HepG2 (cell line): ENCODE data around the gene RAPGEF5. TPM values are rescaled to one million over a fixed set of nuclear protein-coding genes. Genes with fewer than 3 reads are reported as not detected.

Experiments
- FOXA3 ChIP-seq: IDR thresholded peaks from 2 replicates; pipeline ENCODE4 v1.6.1; 2016; ENCODE audit warnings: missing genetic modification reagents, missing compliant biosample characterization
- HMGXB4 ChIP-seq, 2 experiments: sonication (generic) in 1 of 2; formaldehyde crosslinking in 1 of 2; IDR thresholded peaks; 2 replicates each; pipeline versions ENCODE4 v1.4.0 to v1.6.1; 2018 to 2020; ENCODE audit warnings: missing genetic modification reagents in 2 of 2, borderline replicate concordance in 1 of 2, low read depth in 1 of 2, mild to moderate bottlenecking in 1 of 2, missing biosample characterization in 1 of 2
- KMT2A ChIP-seq: sonication (generic); formaldehyde crosslinking; IDR thresholded peaks from 2 replicates; pipeline ENCODE4 v1.4.0; 2020; ENCODE audit warnings: missing genetic modification reagents
- NRL ChIP-seq: sonication (generic); formaldehyde crosslinking; IDR thresholded peaks from 2 replicates; pipeline ENCODE4 v1.5.0; 2020; ENCODE audit warnings: missing genetic modification reagents, mild to moderate bottlenecking, moderate library complexity, borderline replicate concordance
- ONECUT2 ChIP-seq: sonication (generic); formaldehyde crosslinking; IDR thresholded peaks from 2 replicates; pipeline ENCODE4 v1.4.0; 2020; ENCODE audit warnings: missing genetic modification reagents
- RFX3 ChIP-seq: IDR thresholded peaks from 2 replicates; pipeline ENCODE4 v1.6.1; 2016; ENCODE audit warnings: missing biosample characterization, missing genetic modification reagents
- RORA ChIP-seq: sonication (generic); formaldehyde crosslinking; IDR thresholded peaks from 2 replicates; pipeline ENCODE4 v1.5.0; 2020; ENCODE audit warnings: mild to moderate bottlenecking, missing genetic modification reagents, moderate library complexity
- SMAD3 ChIP-seq: sonication (generic); formaldehyde crosslinking; IDR thresholded peaks from 2 replicates; pipeline ENCODE4 v1.4.0; 2020; ENCODE audit warnings: missing genetic modification reagents
- SMC3 ChIP-seq: IDR thresholded peaks from 2 replicates; pipeline ENCODE4 v1.6.1; 2011; ENCODE audit warnings: low read length, improper control_type of control experiment
- ZKSCAN8 ChIP-seq: IDR thresholded peaks from 2 replicates; pipeline ENCODE4 v1.6.1; 2016; ENCODE audit warnings: borderline replicate concordance, missing genetic modification reagents, missing compliant biosample characterization
- ZNF773 ChIP-seq: sonication (generic); formaldehyde crosslinking; IDR thresholded peaks from 2 replicates; pipeline ENCODE4 v1.4.0; 2020; ENCODE audit warnings: missing genetic modification reagents, borderline replicate concordance
- ZNF776 ChIP-seq: sonication (generic); formaldehyde crosslinking; IDR thresholded peaks from 2 replicates; pipeline ENCODE4 v1.4.0; 2020; ENCODE audit warnings: mild to moderate bottlenecking, missing genetic modification reagents
- polyA plus RNA-seq, 8 experiments: library from polyadenylated mRNA; depleted of rRNA in 3 of 8; stranded (reverse) in 7 of 8; unstranded in 1 of 8; fragments of >200 nt; fragmentation: Illumina TruSeq in 4 of 8; extraction: Trizol in 4 of 8; gene quantifications; 2 replicates each; pipeline versions ENCODE4 v1.2.1 to v1.2.3, GENCODE V29; 2011 to 2016; ENCODE audit warnings: low read depth in 4 of 8, missing spikeins in 1 of 8, mixed read lengths in 1 of 8; ENCODE audit not compliant: insufficient read depth in 1 of 8
- total RNA-seq, 5 experiments: library from RNA; depleted of rRNA; stranded (reverse); fragments of >200 nt; fragmentation: Illumina TruSeq; extraction: Trizol; gene quantifications; 2 replicates each; pipeline ENCODE4 v1.2.3, GENCODE V29; 2016; ENCODE audit warnings: low read depth in 1 of 5
- TF ChIP-seq, protein P1 (sequence below): sonication (generic); formaldehyde crosslinking; conservative IDR thresholded peaks from 2 replicates; pipeline ENCODE4 v1.8.0; 2022; ENCODE audit warnings: low read depth, missing genetic modification reagents
- TF ChIP-seq, protein P2 (sequence below): sonication (generic); formaldehyde crosslinking; IDR thresholded peaks from 2 replicates; pipeline ENCODE4 v1.4.0; 2020; ENCODE audit warnings: missing genetic modification reagents
- TF ChIP-seq, protein P3 (sequence below): sonication (generic); formaldehyde crosslinking; conservative IDR thresholded peaks from 2 replicates; pipeline ENCODE4 v1.4.0; 2020; ENCODE audit warnings: mild to moderate bottlenecking, missing genetic modification reagents, moderate library complexity

Gene RAPGEF5
- total and polyA plus RNA-seq, 2 of the 13 experiments (the other 11 are each of a cell fraction or from before 2014, with no cell fraction given), result 17.1 to 23.4 TPM

GRCh38 chr7:22082886-22083703 is 273.9 kb downstream of the RAPGEF5 start (continued):
- TF ChIP-seq SMC3, result no peak
- peak; percentile 87 to 92 for TF ChIP-seq HMGXB4 (CRISPR knock-in tag; IDR thresholded peaks at IDR 0.05; ENCODE audit: borderline replicate concordance in 1 of 2, low read depth in 1 of 2)
- TF ChIP-seq, protein P1, sequence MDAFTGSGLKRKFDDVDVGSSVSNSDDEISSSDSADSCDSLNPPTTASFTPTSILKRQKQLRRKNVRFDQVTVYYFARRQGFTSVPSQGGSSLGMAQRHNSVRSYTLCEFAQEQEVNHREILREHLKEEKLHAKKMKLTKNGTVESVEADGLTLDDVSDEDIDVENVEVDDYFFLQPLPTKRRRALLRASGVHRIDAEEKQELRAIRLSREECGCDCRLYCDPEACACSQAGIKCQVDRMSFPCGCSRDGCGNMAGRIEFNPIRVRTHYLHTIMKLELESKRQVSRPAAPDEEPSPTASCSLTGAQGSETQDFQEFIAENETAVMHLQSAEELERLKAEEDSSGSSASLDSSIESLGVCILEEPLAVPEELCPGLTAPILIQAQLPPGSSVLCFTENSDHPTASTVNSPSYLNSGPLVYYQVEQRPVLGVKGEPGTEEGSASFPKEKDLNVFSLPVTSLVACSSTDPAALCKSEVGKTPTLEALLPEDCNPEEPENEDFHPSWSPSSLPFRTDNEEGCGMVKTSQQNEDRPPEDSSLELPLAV (CRISPR knock-in tag), result no peak
- no peak for TF ChIP-seq ONECUT2 (CRISPR knock-in tag)
- no peak for TF ChIP-seq KMT2A
- TF ChIP-seq SMAD3 (CRISPR knock-in tag), result 0 out of 2 replicates have a peak, but pooled peaks have one; percentile 44
- no peak for TF ChIP-seq ZNF773 (CRISPR knock-in tag)
- TF ChIP-seq, protein P2, sequence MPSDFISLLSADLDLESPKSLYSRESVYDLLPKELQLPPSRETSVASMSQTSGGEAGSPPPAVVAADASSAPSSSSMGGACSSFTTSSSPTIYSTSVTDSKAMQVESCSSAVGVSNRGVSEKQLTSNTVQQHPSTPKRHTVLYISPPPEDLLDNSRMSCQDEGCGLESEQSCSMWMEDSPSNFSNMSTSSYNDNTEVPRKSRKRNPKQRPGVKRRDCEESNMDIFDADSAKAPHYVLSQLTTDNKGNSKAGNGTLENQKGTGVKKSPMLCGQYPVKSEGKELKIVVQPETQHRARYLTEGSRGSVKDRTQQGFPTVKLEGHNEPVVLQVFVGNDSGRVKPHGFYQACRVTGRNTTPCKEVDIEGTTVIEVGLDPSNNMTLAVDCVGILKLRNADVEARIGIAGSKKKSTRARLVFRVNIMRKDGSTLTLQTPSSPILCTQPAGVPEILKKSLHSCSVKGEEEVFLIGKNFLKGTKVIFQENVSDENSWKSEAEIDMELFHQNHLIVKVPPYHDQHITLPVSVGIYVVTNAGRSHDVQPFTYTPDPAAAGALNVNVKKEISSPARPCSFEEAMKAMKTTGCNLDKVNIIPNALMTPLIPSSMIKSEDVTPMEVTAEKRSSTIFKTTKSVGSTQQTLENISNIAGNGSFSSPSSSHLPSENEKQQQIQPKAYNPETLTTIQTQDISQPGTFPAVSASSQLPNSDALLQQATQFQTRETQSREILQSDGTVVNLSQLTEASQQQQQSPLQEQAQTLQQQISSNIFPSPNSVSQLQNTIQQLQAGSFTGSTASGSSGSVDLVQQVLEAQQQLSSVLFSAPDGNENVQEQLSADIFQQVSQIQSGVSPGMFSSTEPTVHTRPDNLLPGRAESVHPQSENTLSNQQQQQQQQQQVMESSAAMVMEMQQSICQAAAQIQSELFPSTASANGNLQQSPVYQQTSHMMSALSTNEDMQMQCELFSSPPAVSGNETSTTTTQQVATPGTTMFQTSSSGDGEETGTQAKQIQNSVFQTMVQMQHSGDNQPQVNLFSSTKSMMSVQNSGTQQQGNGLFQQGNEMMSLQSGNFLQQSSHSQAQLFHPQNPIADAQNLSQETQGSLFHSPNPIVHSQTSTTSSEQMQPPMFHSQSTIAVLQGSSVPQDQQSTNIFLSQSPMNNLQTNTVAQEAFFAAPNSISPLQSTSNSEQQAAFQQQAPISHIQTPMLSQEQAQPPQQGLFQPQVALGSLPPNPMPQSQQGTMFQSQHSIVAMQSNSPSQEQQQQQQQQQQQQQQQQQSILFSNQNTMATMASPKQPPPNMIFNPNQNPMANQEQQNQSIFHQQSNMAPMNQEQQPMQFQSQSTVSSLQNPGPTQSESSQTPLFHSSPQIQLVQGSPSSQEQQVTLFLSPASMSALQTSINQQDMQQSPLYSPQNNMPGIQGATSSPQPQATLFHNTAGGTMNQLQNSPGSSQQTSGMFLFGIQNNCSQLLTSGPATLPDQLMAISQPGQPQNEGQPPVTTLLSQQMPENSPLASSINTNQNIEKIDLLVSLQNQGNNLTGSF (CRISPR knock-in tag), result no peak
- peak; percentile 55; the same call in 1 of the 2 replicates for TF ChIP-seq ZKSCAN8 (CRISPR knock-in tag)
- TF ChIP-seq, protein P3, sequence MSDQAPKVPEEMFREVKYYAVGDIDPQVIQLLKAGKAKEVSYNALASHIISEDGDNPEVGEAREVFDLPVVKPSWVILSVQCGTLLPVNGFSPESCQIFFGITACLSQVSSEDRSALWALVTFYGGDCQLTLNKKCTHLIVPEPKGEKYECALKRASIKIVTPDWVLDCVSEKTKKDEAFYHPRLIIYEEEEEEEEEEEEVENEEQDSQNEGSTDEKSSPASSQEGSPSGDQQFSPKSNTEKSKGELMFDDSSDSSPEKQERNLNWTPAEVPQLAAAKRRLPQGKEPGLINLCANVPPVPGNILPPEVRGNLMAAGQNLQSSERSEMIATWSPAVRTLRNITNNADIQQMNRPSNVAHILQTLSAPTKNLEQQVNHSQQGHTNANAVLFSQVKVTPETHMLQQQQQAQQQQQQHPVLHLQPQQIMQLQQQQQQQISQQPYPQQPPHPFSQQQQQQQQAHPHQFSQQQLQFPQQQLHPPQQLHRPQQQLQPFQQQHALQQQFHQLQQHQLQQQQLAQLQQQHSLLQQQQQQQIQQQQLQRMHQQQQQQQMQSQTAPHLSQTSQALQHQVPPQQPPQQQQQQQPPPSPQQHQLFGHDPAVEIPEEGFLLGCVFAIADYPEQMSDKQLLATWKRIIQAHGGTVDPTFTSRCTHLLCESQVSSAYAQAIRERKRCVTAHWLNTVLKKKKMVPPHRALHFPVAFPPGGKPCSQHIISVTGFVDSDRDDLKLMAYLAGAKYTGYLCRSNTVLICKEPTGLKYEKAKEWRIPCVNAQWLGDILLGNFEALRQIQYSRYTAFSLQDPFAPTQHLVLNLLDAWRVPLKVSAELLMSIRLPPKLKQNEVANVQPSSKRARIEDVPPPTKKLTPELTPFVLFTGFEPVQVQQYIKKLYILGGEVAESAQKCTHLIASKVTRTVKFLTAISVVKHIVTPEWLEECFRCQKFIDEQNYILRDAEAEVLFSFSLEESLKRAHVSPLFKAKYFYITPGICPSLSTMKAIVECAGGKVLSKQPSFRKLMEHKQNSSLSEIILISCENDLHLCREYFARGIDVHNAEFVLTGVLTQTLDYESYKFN (CRISPR knock-in tag), result 0 out of 2 replicates have a peak, but pooled peaks have one; percentile 16
- peak; percentile 62 for TF ChIP-seq NRL (CRISPR knock-in tag)
- no peak for TF ChIP-seq FOXA3 (CRISPR knock-in tag)
- no peak for TF ChIP-seq RORA (CRISPR knock-in tag)
- TF ChIP-seq RFX3 (CRISPR knock-in tag), result no peak
- no peak for TF ChIP-seq ZNF776 (CRISPR knock-in tag)
